H9 (cell line): Measurements from ENCODE around the gene NAXD. TPM values are rescaled to one million over a fixed set of nuclear protein-coding genes. Genes with fewer than 3 reads are reported as not detected.

ENCODE experiments used
- DNase-seq: peaks from one replicate; pipeline ENCODE4 v3.0.0-alpha.2; 2017
- H2AFZ ChIP-seq: one replicate; pipeline ENCODE4 v1.6.1; 2013; ENCODE audit warnings: mild to moderate bottlenecking, low read length, control low read depth, moderate library complexity
- H2AK5ac ChIP-seq: 2 replicates; pipeline ENCODE4 v1.6.1; 2013; ENCODE audit warnings: low read length, control low read depth, mixed read lengths; ENCODE audit not compliant: insufficient read length
- H2BK120ac ChIP-seq: one replicate; pipeline ENCODE4 v1.6.1; 2013; ENCODE audit warnings: low read depth, mild to moderate bottlenecking, low read length, control low read depth, inconsistent platforms; ENCODE audit not compliant: poor library complexity, severe bottlenecking
- H2BK12ac ChIP-seq: 2 replicates; pipeline ENCODE4 v1.6.1; 2013; ENCODE audit warnings: low read length, control low read depth, mixed read lengths, low read depth; ENCODE audit not compliant: insufficient read length
- H2BK15ac ChIP-seq: 2 replicates; pipeline ENCODE4 v1.6.1; 2013; ENCODE audit warnings: low read depth, low read length, control low read depth
- H2BK20ac ChIP-seq: one replicate; pipeline ENCODE4 v1.6.1; 2013; ENCODE audit warnings: low read depth, mild to moderate bottlenecking, low read length, control low read depth, inconsistent platforms; ENCODE audit not compliant: poor library complexity, severe bottlenecking
- H2BK5ac ChIP-seq: 2 replicates; pipeline ENCODE4 v1.6.1; 2013; ENCODE audit warnings: low read length, control low read depth, mixed read lengths; ENCODE audit not compliant: insufficient read length
- H3K14ac ChIP-seq: 2 replicates; pipeline ENCODE4 v1.6.1; 2013; ENCODE audit warnings: low read length, control low read depth; ENCODE audit not compliant: insufficient read depth
- H3K18ac ChIP-seq: 2 replicates; pipeline ENCODE4 v1.6.1; 2013; ENCODE audit warnings: low read depth, mild to moderate bottlenecking, mixed read lengths, low read length, control low read depth; ENCODE audit not compliant: insufficient read length
- H3K23ac ChIP-seq: 2 replicates; pipeline ENCODE4 v1.6.1; 2013; ENCODE audit warnings: low read length, control low read depth, mixed read lengths, low read depth; ENCODE audit not compliant: insufficient read length
- H3K23me2 ChIP-seq: 2 replicates; pipeline ENCODE4 v1.6.1; 2013; ENCODE audit warnings: low read depth, mild to moderate bottlenecking, mixed read lengths, low read length, control low read depth; ENCODE audit not compliant: insufficient read length, poor library complexity, severe bottlenecking
- H3K27ac ChIP-seq: 2 replicates; pipeline ENCODE4 v1.5.1; 2013; ENCODE audit warnings: low read length, control low read depth, mixed read lengths, low read depth; ENCODE audit not compliant: insufficient read length
- H3K27me3 ChIP-seq: 2 replicates; pipeline ENCODE4 v1.6.1; 2013; ENCODE audit warnings: low read length, control low read depth, inconsistent platforms; ENCODE audit not compliant: insufficient read depth
- H3K4ac ChIP-seq: 2 replicates; pipeline ENCODE4 v1.6.1; 2013; ENCODE audit warnings: low read depth, mild to moderate bottlenecking, control low read depth, inconsistent platforms, low read length, moderate library complexity
- H3K4me1 ChIP-seq: 2 replicates; pipeline ENCODE4 v1.6.1; 2013; ENCODE audit warnings: low read length, control low read depth, inconsistent platforms; ENCODE audit not compliant: insufficient read depth
- H3K4me2 ChIP-seq: 2 replicates; pipeline ENCODE4 v1.6.1; 2013; ENCODE audit warnings: low read length, control low read depth, mixed read lengths; ENCODE audit not compliant: insufficient read length, insufficient read depth
- H3K56ac ChIP-seq: 2 replicates; pipeline ENCODE4 v1.6.1; 2013; ENCODE audit warnings: low read depth, mild to moderate bottlenecking, mixed read lengths, low read length, control low read depth; ENCODE audit not compliant: insufficient read length
- H3K79me1 ChIP-seq: 2 replicates; pipeline ENCODE4 v1.6.1; 2013; ENCODE audit warnings: low read depth, mild to moderate bottlenecking, moderate library complexity, low read length, control low read depth, inconsistent platforms; ENCODE audit not compliant: insufficient read depth, poor library complexity, severe bottlenecking
- H3K79me2 ChIP-seq: 2 replicates; pipeline ENCODE4 v1.6.1; 2013; ENCODE audit warnings: low read length, control low read depth, inconsistent platforms; ENCODE audit not compliant: insufficient read depth
- H3K9ac ChIP-seq: 2 replicates; pipeline ENCODE4 v1.6.1; 2013; ENCODE audit warnings: low read length, control low read depth, mixed read lengths; ENCODE audit not compliant: insufficient read length; ENCODE audit errors: extremely low read depth
- H3K9me3 ChIP-seq: one replicate; pipeline ENCODE4 v1.6.1; 2013; ENCODE audit warnings: low read depth, low read length, inconsistent platforms; ENCODE audit not compliant: control insufficient read depth
- H3T11ph ChIP-seq: one replicate; pipeline ENCODE4 v1.6.1; 2013; ENCODE audit warnings: mild to moderate bottlenecking, low read length, control low read depth, inconsistent platforms
- H4K20me1 ChIP-seq: one replicate; pipeline ENCODE4 v1.6.1; 2013; ENCODE audit not compliant: control insufficient read depth, insufficient read length, insufficient read depth
- H4K5ac ChIP-seq: 2 replicates; pipeline ENCODE4 v1.6.1; 2013; ENCODE audit warnings: low read depth, mild to moderate bottlenecking, mixed read lengths, low read length, control low read depth; ENCODE audit not compliant: insufficient read length
- H4K8ac ChIP-seq: replicated peaks from 2 replicates; pipeline ENCODE4 v1.6.1; 2013; ENCODE audit warnings: low read length, control low read depth, mixed read lengths, low read depth; ENCODE audit not compliant: insufficient read length
- H4K91ac ChIP-seq: 2 replicates; pipeline ENCODE4 v1.6.1; 2013; ENCODE audit warnings: low read depth, mild to moderate bottlenecking, moderate library complexity, mixed read lengths, low read length, control low read depth; ENCODE audit not compliant: insufficient read length
- H3K27ac Mint-ChIP-seq, 3 experiments: 2 replicates in 2 of 3; 3 replicates in 1 of 3; pipeline ENCODE4 v1.8.0; 2020 to 2021; ENCODE audit warnings: mixed read lengths in 3 of 3, mild to moderate bottlenecking in 1 of 3, moderate library complexity in 1 of 3
- H3K27me3 Mint-ChIP-seq: 2 replicates; pipeline ENCODE4 v1.8.0; 2021; ENCODE audit warnings: low read depth, mild to moderate bottlenecking, moderate library complexity, mixed read lengths
- H3K36me3 Mint-ChIP-seq, 3 experiments: 2 replicates in 2 of 3; 3 replicates in 1 of 3; pipeline ENCODE4 v1.8.0; 2020 to 2021; ENCODE audit warnings: low read depth in 3 of 3, mixed read lengths in 3 of 3; ENCODE audit not compliant: insufficient read depth in 1 of 3
- H3K4me1 Mint-ChIP-seq, 2 experiments: 2 replicates each; pipeline ENCODE4 v1.8.0; 2020; ENCODE audit warnings: mixed read lengths in 2 of 2
- H3K4me3 Mint-ChIP-seq, 2 experiments: 2 replicates in 1 of 2; 3 replicates in 1 of 2; pipeline ENCODE4 v1.8.0; 2020 to 2021; ENCODE audit warnings: mild to moderate bottlenecking in 2 of 2, mixed read lengths in 2 of 2, moderate library complexity in 1 of 2
- H3K9me3 Mint-ChIP-seq, 2 experiments: 2 replicates in 1 of 2; 3 replicates in 1 of 2; pipeline ENCODE4 v1.8.0; 2020; ENCODE audit warnings: mild to moderate bottlenecking in 2 of 2, mixed read lengths in 2 of 2, moderate library complexity in 1 of 2
- CTCF ChIP-seq: fragments of 200-600 bp; sonication (generic); conservative IDR thresholded peaks from 3 replicates; pipeline ENCODE4 v1.8.0; 2021; ENCODE audit warnings: antibody characterized with exemption, mild to moderate bottlenecking
- WGBS: extraction: QIAGEN DNeasy Blood & Tissue Kit; methylation state at CpG from one replicate; pipeline ENCODE4 v1.1.7; 2013; ENCODE audit warnings: missing lambda C conversion rate, low lambda C conversion rate, mixed read lengths; ENCODE audit not compliant: insufficient read length; ENCODE audit errors: extremely low coverage; 5-methylcytosine and 5-hydroxymethylcytosine counted together
- total RNA-seq: library from RNA; stranded (reverse); gene quantifications from 2 replicates; pipeline ENCODE4 v1.2.1, GENCODE V29; 2021

NAXD gene
- total RNA-seq, 1 experiment from 2014 or later, result 25.5 TPM

DNA sequence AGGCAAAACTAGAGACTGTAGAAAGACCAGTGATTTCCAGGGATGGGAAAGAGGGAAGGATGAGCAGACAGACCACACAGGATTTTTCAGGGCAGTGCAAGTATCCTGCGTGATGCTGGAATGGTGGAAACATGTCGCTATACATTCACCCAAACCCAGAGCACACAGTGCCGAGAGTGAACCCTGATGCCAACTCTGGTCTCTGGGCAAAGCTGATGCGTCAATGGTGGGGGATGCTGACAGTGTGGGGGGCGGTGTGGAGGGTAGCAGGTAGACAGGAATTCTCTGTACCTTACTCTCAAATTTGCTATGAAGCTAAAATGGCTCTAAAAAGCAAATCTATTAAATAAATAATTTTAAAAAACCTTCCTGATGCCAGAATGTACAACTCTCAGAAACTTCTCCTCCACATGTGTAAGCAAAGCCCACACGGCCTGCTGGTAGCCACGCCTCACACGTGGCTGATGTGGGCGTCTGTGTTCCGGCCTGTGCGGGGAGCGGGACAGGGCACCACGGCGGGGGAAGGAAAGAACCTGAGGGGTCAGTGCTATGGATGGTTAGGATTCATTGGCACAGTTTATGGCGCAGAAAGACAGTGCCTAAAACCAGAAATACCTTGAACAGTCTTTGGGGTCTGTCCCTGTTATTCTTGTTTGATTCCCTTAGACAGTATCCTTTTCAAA, 66.7 kb downstream of the NAXD start:
- H3K23ac ChIP-seq, result no peak overlapping the region
- no peak overlapping the region for H2AK5ac ChIP-seq
- H4K91ac ChIP-seq, result no peak overlapping the region
- no peak overlapping the region for H3K9ac ChIP-seq
- TF ChIP-seq CTCF, result no peak
- no peak overlapping the region for H3K27ac ChIP-seq
- no peaks in the 10 kb centered on the region for H3K23me2 ChIP-seq
- no peak overlapping the region for H3K18ac ChIP-seq
- Mint-ChIP-seq H3K36me3 (peaks cover 23 to 68% (median 54%) of the 10 kb centered on the region in 3 experiments; a peak in 6 of 7 replicates), H3K9me3 (no peaks in the 10 kb centered on the region), H3K4me3 (no peak overlapping the region), H3K27me3 (no peaks in the 10 kb centered on the region), H3K4me1 (no peaks in the 10 kb centered on the region), H3K27ac (no peak overlapping the region)
- H3K4me1 ChIP-seq, result no peaks in the 10 kb centered on the region
- no peak overlapping the region for H3K4me2 ChIP-seq
- no CpG with 5 or more reads among the region's 15 CpGs for WGBS
- H3K14ac ChIP-seq, result no peak overlapping the region
- H2BK120ac ChIP-seq, result no peak overlapping the region
- H3K27me3 ChIP-seq, result no peaks in the 10 kb centered on the region
- no peak overlapping the region for H2AFZ ChIP-seq
- no peak overlapping the region for H4K5ac ChIP-seq
- no peak overlapping the region for H3K56ac ChIP-seq
- H3T11ph ChIP-seq, result no peak overlapping the region
- no peak overlapping the region for H2BK12ac ChIP-seq
- no peaks in the 10 kb centered on the region for H3K79me1 ChIP-seq
- H3K79me2 ChIP-seq, result no peaks in the 10 kb centered on the region
- H2BK20ac ChIP-seq, result no peak overlapping the region
- no peak overlapping the region for H4K8ac ChIP-seq
- H4K20me1 ChIP-seq, result no peaks in the 10 kb centered on the region
- no peak overlapping the region for H2BK15ac ChIP-seq
- H2BK5ac ChIP-seq, result no peak overlapping the region
- H3K9me3 ChIP-seq, result no peaks in the 10 kb centered on the region
- no peak for DNase-seq
- H3K4ac ChIP-seq, result no peak overlapping the region
